Upper lobe of left lung (tissue), 6 donors: Measurements from ENCODE around the gene ARHGEF4. TPM values are rescaled to one million over a fixed set of nuclear protein-coding genes. Genes with fewer than 3 reads are reported as not detected.

Experiments used
- ATAC-seq, 2 donors: fragments of 200-7000 bp; cut with Tn5 transposase; one replicate each; pipeline ENCODE4 v1.9.1; 2022; ENCODE audit warnings: mild to moderate bottlenecking in 2 of 2, moderate library complexity in 2 of 2; ENCODE audit not compliant: low FRiP score in 2 of 2
- DNase-seq, 2 donors: peaks; one replicate each; pipeline ENCODE4 v3.0.0-alpha.2; 2019 to 2020
- H3K27ac ChIP-seq, 4 donors: fragments of 200-600 bp; sonication (generic); one replicate each; pipeline ENCODE4 v1.5.1; 2016 to 2019
- H3K27me3 ChIP-seq, 4 donors: fragments of 200-600 bp; sonication (generic); one replicate each; pipeline ENCODE4 v1.5.1; 2017 to 2019
- H3K36me3 ChIP-seq, 4 donors: fragments of 200-600 bp; sonication (generic); one replicate each; pipeline ENCODE4 v1.5.1; 2016 to 2019
- H3K4me1 ChIP-seq, 4 donors: fragments of 200-600 bp; sonication (generic); one replicate each; pipeline ENCODE4 v1.5.1; 2018 to 2019
- H3K4me3 ChIP-seq, 4 donors: fragments of 200-600 bp; sonication (generic); one replicate each; pipeline ENCODE4 v1.5.1; 2017 to 2019; ENCODE audit warnings: mild to moderate bottlenecking in 2 of 4, moderate library complexity in 1 of 4
- H3K9me3 ChIP-seq, 4 donors: fragments of 200-600 bp; sonication (generic); one replicate each; pipeline ENCODE4 v1.5.1; 2018 to 2019
- CTCF ChIP-seq, 6 experiments: fragments of 450-650 bp in 4 of 6; fragments of 200-600 bp in 2 of 6; sonication (generic) in 2 of 6; IDR thresholded peaks; one replicate each; pipeline ENCODE4 v1.5.1; 2016 to 2019; ENCODE audit warnings: antibody characterized with exemption in 6 of 6
- EP300 ChIP-seq, 4 donors: sonication (generic); formaldehyde crosslinking; IDR thresholded peaks; one replicate each; pipeline ENCODE4 v1.5.1; 2017; ENCODE audit warnings: antibody characterized with exemption in 4 of 4, control low read depth in 2 of 4
- POLR2A ChIP-seq, 4 donors: fragments of 450-650 bp; IDR thresholded peaks; one replicate each; pipeline ENCODE4 v1.5.1; 2016 to 2017; ENCODE audit warnings: antibody characterized with exemption in 4 of 4, mild to moderate bottlenecking in 2 of 4
- POLR2AphosphoS5 ChIP-seq, 2 donors: sonication (generic); formaldehyde crosslinking; IDR thresholded peaks; one replicate each; pipeline ENCODE4 v1.5.1; 2017; ENCODE audit warnings: antibody characterized with exemption in 2 of 2
- WGBS, 2 donors: methylation state at CpG; one replicate each; pipeline ENCODE4 v1.1.5; 2017 to 2018; 5-methylcytosine and 5-hydroxymethylcytosine counted together
- total RNA-seq, 6 donors: library from RNA; depleted of rRNA in 4 of 6; stranded (reverse); fragments of >200 nt in 4 of 6; gene quantifications; one replicate each; pipeline versions ENCODE4 v1.1.0 to v1.2.1, GENCODE V29; 2016 to 2021
- donor health status: DM: no; HTN: no; CAD: no; lungs with moderate emphysema.
- donor health status: DM: no; HTN: yes; CAD: no; lungs with severe emphysema.

ARHGEF4 gene
- total RNA-seq, 6 donors from 2014 or later: 10.1 to 101 (median 22.5) TPM

- no peak for TF ChIP-seq POLR2AphosphoS5 (IDR thresholded peaks at IDR 0.05)
- no peak for TF ChIP-seq CTCF (IDR thresholded peaks at IDR 0.05)
- Histone ChIP-seq H3K36me3 (no peaks in the 10 kb centered on the region), H3K4me1 (no peaks in the 10 kb centered on the region), H3K27ac (no peak overlapping the region), H3K4me3 (no peak overlapping the region), H3K9me3 (no peaks in the 10 kb centered on the region), H3K27me3 (no peaks in the 10 kb centered on the region)
- WGBS, 2 donors: 67 to 71% methylated on average over 6 of the region's 6 CpGs
- DNase-seq: no peak
- no peak for ATAC-seq
These were observed 173.2 kb downstream of the ARHGEF4 start for GRCh38 chr2:131009713-131010475.

GRCh38 chr2:131010566-131010965 lies 173.9 kb downstream of the ARHGEF4 start:
- H3K4me1 ChIP-seq: no peaks in the 10 kb centered on the region
- no peak overlapping the region for H3K27ac ChIP-seq
- DNase-seq (no peak), ATAC-seq (no peak)
- 57 to 66% methylated on average over 4 of the region's 4 CpGs for WGBS, 2 donors
- no peaks in the 10 kb centered on the region for H3K9me3 ChIP-seq
- no peaks in the 10 kb centered on the region for H3K36me3 ChIP-seq
- no peaks in the 10 kb centered on the region for H3K27me3 ChIP-seq
- TF ChIP-seq EP300 (IDR thresholded peaks at IDR 0.05) (no peak), CTCF (IDR thresholded peaks at IDR 0.05) (no peak), POLR2A (IDR thresholded peaks at IDR 0.05) (no peak), POLR2AphosphoS5 (IDR thresholded peaks at IDR 0.05) (no peak)
- H3K4me3 ChIP-seq: no peak overlapping the region

- Histone ChIP-seq H3K36me3 (no peaks in the 10 kb centered on the region), H3K27ac (no peak overlapping the region), H3K4me1 (no peaks in the 10 kb centered on the region), H3K9me3 (no peaks in the 10 kb centered on the region), H3K27me3 (no peaks in the 10 kb centered on the region), H3K4me3 (no peak overlapping the region)
- TF ChIP-seq POLR2AphosphoS5 (IDR thresholded peaks at IDR 0.05): no peak
- no peak for TF ChIP-seq CTCF (IDR thresholded peaks at IDR 0.05)
- TF ChIP-seq EP300 (IDR thresholded peaks at IDR 0.05): no peak
- no peak for TF ChIP-seq POLR2A (IDR thresholded peaks at IDR 0.05)
- DNase-seq (no peak), ATAC-seq (no peak)
- WGBS, 2 donors: 60 to 65% methylated on average over 7 of the region's 7 CpGs
These were observed 174.8 kb downstream of the ARHGEF4 start for GRCh38 chr2:131011486-131011885.

GRCh38 chr2:131014141-131014540 lies 177.4 kb downstream of the ARHGEF4 start:
- no peak for DNase-seq
- Histone ChIP-seq H3K9me3 (no peaks in the 10 kb centered on the region), H3K27me3 (no peaks in the 10 kb centered on the region), H3K27ac (no peak overlapping the region), H3K4me3 (no peak overlapping the region), H3K36me3 (no peaks in the 10 kb centered on the region), H3K4me1 (no peaks in the 10 kb centered on the region)
- no peak for ATAC-seq
- TF ChIP-seq EP300 (IDR thresholded peaks at IDR 0.05): no peak
- TF ChIP-seq POLR2AphosphoS5 (IDR thresholded peaks at IDR 0.05): no peak
- TF ChIP-seq POLR2A (IDR thresholded peaks at IDR 0.05): no peak
- no peak for TF ChIP-seq CTCF (IDR thresholded peaks at IDR 0.05)

GRCh38 chr2:131015764-131016163 lies 179.1 kb downstream of the ARHGEF4 start:
- no peak overlapping the region for H3K27ac ChIP-seq
- H3K4me1 ChIP-seq: no peaks in the 10 kb centered on the region
- no peaks in the 10 kb centered on the region for H3K27me3 ChIP-seq
- TF ChIP-seq CTCF (IDR thresholded peaks at IDR 0.05) (no peak), EP300 (IDR thresholded peaks at IDR 0.05) (no peak), POLR2AphosphoS5 (IDR thresholded peaks at IDR 0.05) (no peak), POLR2A (IDR thresholded peaks at IDR 0.05) (no peak)
- no peak overlapping the region for H3K4me3 ChIP-seq
- no peaks in the 10 kb centered on the region for H3K36me3 ChIP-seq
- 91 to 92% methylated on average over 9 to 11 of the region's 11 CpGs for whole genome bisulfite sequencing, 2 donors
- no peaks in the 10 kb centered on the region for H3K9me3 ChIP-seq
- ATAC-seq: no peak
- DNase-seq: peak in 1 of 2 donors; percentile 60
